ENCODE data around the gene EDNRA.

Gene EDNRA

GRCh38 chr4:147479786-147480185 lies 1.1 kb upstream of the EDNRA start:
- Histone ChIP-seq H4K20me1 (ENCODE audit: control insufficient read depth, insufficient read depth, low read depth, low read length) (no peaks in the 10 kb centered on the region), H3K27ac (ENCODE audit: low read depth, low read length) (no peak overlapping the region), H3K79me2 (ENCODE audit: control insufficient read depth, low read length) (no peaks in the 10 kb centered on the region), H3K4me1 (ENCODE audit: control insufficient read depth, low read length) (no peaks in the 10 kb centered on the region), H3K9me2 (replicated peaks; ENCODE audit: control insufficient read depth, low read length) (no peaks in the 10 kb centered on the region), H3K27me3 (ENCODE audit: control insufficient read depth, low read length) (no peaks in the 10 kb centered on the region), H3K9me3 (ENCODE audit: control insufficient read depth, insufficient read depth, low read length) (no peaks in the 10 kb centered on the region), H3K4me2 (ENCODE audit: low read length) (no peak overlapping the region), H3K4me3 (ENCODE audit: low read length) (no peak overlapping the region), H3K36me3 (ENCODE audit: control insufficient read depth, low read length) (no peaks in the 10 kb centered on the region), H3F3A (ENCODE audit: control insufficient read depth, insufficient read depth) (no peaks in the 10 kb centered on the region)
- no peak for TF ChIP-seq EZH2phosphoT487 (IDR thresholded peaks at IDR 0.05; ENCODE audit: borderline replicate concordance, low read length)
- TF ChIP-seq CTCF (IDR thresholded peaks at IDR 0.05; ENCODE audit: low read depth, low read length, poor library complexity, severe bottlenecking): no peak

GRCh38 chr4:147480502-147480890 lies 401 bp upstream of the EDNRA start:
- no peaks in the 10 kb centered on the region for H3K4me1 ChIP-seq (ENCODE audit: control insufficient read depth, low read length)

GRCh38 chr4:147481577-147482109 lies 746 bp downstream of the EDNRA start:
- no peaks in the 10 kb centered on the region for H3K4me1 ChIP-seq (ENCODE audit: control insufficient read depth, low read length)
- no peaks in the 10 kb centered on the region for H3K79me2 ChIP-seq (ENCODE audit: control insufficient read depth, low read length)
- no peak for TF ChIP-seq CTCF (IDR thresholded peaks at IDR 0.05; ENCODE audit: low read depth, low read length, poor library complexity, severe bottlenecking)
- no peak for TF ChIP-seq EZH2phosphoT487 (IDR thresholded peaks at IDR 0.05; ENCODE audit: borderline replicate concordance, low read length)
- no peaks in the 10 kb centered on the region for H3K9me3 ChIP-seq (ENCODE audit: control insufficient read depth, insufficient read depth, low read length)
- H3K9me2 ChIP-seq (replicated peaks; ENCODE audit: control insufficient read depth, low read length): no peaks in the 10 kb centered on the region
- no peaks in the 10 kb centered on the region for H3F3A ChIP-seq (ENCODE audit: control insufficient read depth, insufficient read depth)
- no peaks in the 10 kb centered on the region for H3K27me3 ChIP-seq (ENCODE audit: control insufficient read depth, low read length)
- H3K36me3 ChIP-seq (ENCODE audit: control insufficient read depth, low read length): no peaks in the 10 kb centered on the region
- no peak overlapping the region for H3K4me3 ChIP-seq (ENCODE audit: low read length)
- no peak overlapping the region for H3K27ac ChIP-seq (ENCODE audit: low read depth, low read length)
- no peak overlapping the region for H3K4me2 ChIP-seq (ENCODE audit: low read length)
- H4K20me1 ChIP-seq (ENCODE audit: control insufficient read depth, insufficient read depth, low read depth, low read length): no peaks in the 10 kb centered on the region

More at GRCh38 chr4:147480502-147480890, 401 bp upstream of the EDNRA start:
- no peaks in the 10 kb centered on the region for H3K79me2 ChIP-seq (ENCODE audit: control insufficient read depth, low read length)
- H3K4me3 ChIP-seq (ENCODE audit: low read length): no peak overlapping the region
- no peak overlapping the region for H3K27ac ChIP-seq (ENCODE audit: low read depth, low read length)
- H4K20me1 ChIP-seq (ENCODE audit: control insufficient read depth, insufficient read depth, low read depth, low read length): no peaks in the 10 kb centered on the region
- H3K9me2 ChIP-seq (replicated peaks; ENCODE audit: control insufficient read depth, low read length): no peaks in the 10 kb centered on the region
- no peaks in the 10 kb centered on the region for H3K27me3 ChIP-seq (ENCODE audit: control insufficient read depth, low read length)
- H3F3A ChIP-seq (ENCODE audit: control insufficient read depth, insufficient read depth): no peaks in the 10 kb centered on the region
- TF ChIP-seq EZH2phosphoT487 (IDR thresholded peaks at IDR 0.05; ENCODE audit: borderline replicate concordance, low read length): no peak
- no peak for TF ChIP-seq CTCF (IDR thresholded peaks at IDR 0.05; ENCODE audit: low read depth, low read length, poor library complexity, severe bottlenecking)
- H3K9me3 ChIP-seq (ENCODE audit: control insufficient read depth, insufficient read depth, low read length): no peaks in the 10 kb centered on the region
- H3K4me2 ChIP-seq (ENCODE audit: low read length): no peak overlapping the region
- no peaks in the 10 kb centered on the region for H3K36me3 ChIP-seq (ENCODE audit: control insufficient read depth, low read length)
